Measurements from ENCODE around the gene ZNF606.

DNA sequence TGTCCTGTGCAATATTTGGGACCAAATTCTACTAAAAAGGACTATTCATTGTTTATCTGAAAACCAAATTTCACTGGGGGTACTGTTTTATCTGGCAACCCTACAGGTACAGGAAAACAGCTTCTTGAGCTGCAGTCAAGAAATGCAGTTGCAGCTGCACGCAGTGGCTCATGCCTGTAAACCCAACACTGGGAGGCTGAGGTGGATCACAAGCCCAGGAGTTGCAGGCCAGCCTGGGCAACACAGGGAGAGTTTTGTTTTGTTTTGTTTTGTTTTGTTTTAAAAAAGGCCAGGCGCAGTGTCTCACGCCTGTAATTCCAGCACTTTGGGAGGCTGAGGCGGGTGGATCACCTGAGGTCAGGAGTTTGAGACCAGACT, 19.7 kb upstream of the ZNF606 start:
- TF ChIP-seq EZH2 (IDR thresholded peaks at IDR 0.05; ENCODE audit: borderline replicate concordance, low read depth, low read length, poor library complexity, severe bottlenecking): no peak
- TF ChIP-seq, protein P1, sequence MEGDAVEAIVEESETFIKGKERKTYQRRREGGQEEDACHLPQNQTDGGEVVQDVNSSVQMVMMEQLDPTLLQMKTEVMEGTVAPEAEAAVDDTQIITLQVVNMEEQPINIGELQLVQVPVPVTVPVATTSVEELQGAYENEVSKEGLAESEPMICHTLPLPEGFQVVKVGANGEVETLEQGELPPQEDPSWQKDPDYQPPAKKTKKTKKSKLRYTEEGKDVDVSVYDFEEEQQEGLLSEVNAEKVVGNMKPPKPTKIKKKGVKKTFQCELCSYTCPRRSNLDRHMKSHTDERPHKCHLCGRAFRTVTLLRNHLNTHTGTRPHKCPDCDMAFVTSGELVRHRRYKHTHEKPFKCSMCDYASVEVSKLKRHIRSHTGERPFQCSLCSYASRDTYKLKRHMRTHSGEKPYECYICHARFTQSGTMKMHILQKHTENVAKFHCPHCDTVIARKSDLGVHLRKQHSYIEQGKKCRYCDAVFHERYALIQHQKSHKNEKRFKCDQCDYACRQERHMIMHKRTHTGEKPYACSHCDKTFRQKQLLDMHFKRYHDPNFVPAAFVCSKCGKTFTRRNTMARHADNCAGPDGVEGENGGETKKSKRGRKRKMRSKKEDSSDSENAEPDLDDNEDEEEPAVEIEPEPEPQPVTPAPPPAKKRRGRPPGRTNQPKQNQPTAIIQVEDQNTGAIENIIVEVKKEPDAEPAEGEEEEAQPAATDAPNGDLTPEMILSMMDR (conservative IDR thresholded peaks at IDR 0.05; ENCODE audit: low read depth, low read length): no peak
